H1 (cell line): ENCODE measurements around the gene RTKN. TPM values are rescaled to one million over a fixed set of nuclear protein-coding genes. Genes with fewer than 3 reads are reported as not detected.
A peak's percentile ranks its signal among the peaks of the same experiment; 100 is the strongest.

ENCODE experiments used
- CTCF ChIA-PET: fragments of 300-600 bp; sonication (Branson Sonifier 250); formaldehyde crosslinking; loops from one replicate; lab custom pipeline; 2021; ENCODE audit not compliant: partially characterized antibody; lab: Charles Lee
- POLR2A ChIA-PET: fragments of 300-600 bp; sonication (Branson Sonifier 250); formaldehyde crosslinking; loops from one replicate; lab custom pipeline; 2021; ENCODE audit warnings: inconsistent platforms; ENCODE audit not compliant: partially characterized antibody; lab: Charles Lee
- DNase-seq, 2 experiments: peaks; one replicate each; pipeline versions ENCODE4 v3.0.0 to v3.0.0-alpha.2; 2010 to 2022; ENCODE audit warnings: low spot score in 2 of 2, low read depth in 1 of 2, mixed read lengths in 1 of 2
- FAIRE-seq: peaks from 2 replicates; lab custom pipeline; 2011; peaks lifted over from hg19 to GRCh38; lab: Jason Lieb, UNC
- H2AFZ ChIP-seq: 2 replicates; pipeline ENCODE4 v1.8.1; 2012; ENCODE audit warnings: low read length, inconsistent platforms
- H2AK5ac ChIP-seq: 2 replicates; pipeline ENCODE4 v1.6.1; 2013; ENCODE audit warnings: low read depth, low read length
- H2BK120ac ChIP-seq: replicated peaks from 2 replicates; pipeline ENCODE3; 2013; ENCODE audit warnings: low read depth, low read length, inconsistent platforms
- H2BK12ac ChIP-seq: 2 replicates; pipeline ENCODE4 v1.6.1; 2013; ENCODE audit warnings: low read depth, low read length
- H2BK15ac ChIP-seq: 2 replicates; pipeline ENCODE4 v1.6.1; 2013; ENCODE audit warnings: low read length
- H2BK20ac ChIP-seq: 2 replicates; pipeline ENCODE4 v1.6.1; 2013; ENCODE audit warnings: low read length
- H2BK5ac ChIP-seq: 2 replicates; pipeline ENCODE4 v1.6.1; 2013; ENCODE audit warnings: low read depth, low read length
- H3K14ac ChIP-seq: 2 replicates; pipeline ENCODE4 v1.6.1; 2013; ENCODE audit warnings: inconsistent platforms; ENCODE audit not compliant: insufficient read length
- H3K18ac ChIP-seq: 2 replicates; pipeline ENCODE4 v1.6.1; 2013; ENCODE audit warnings: low read length; ENCODE audit errors: extremely low read depth
- H3K23ac ChIP-seq: 2 replicates; pipeline ENCODE4 v1.6.1; 2013; ENCODE audit warnings: inconsistent platforms; ENCODE audit not compliant: insufficient read length
- H3K23me2 ChIP-seq: 2 replicates; pipeline ENCODE4 v1.6.1; 2013; ENCODE audit warnings: low read depth, low read length
- H3K27ac ChIP-seq: 2 replicates; pipeline ENCODE4 v1.6.1; 2011; ENCODE audit warnings: low read depth, low read length, inconsistent platforms
- H3K27me3 ChIP-seq, 4 experiments: replicated peaks in 1 of 4; 1 replicate in 1 of 4; 2 replicates in 3 of 4; pipeline versions ENCODE4 v1.6.1 to v1.8.1; 2011 to 2013; ENCODE audit warnings: low read length in 3 of 4, mild to moderate bottlenecking in 3 of 4, inconsistent platforms in 2 of 4, mixed read lengths in 2 of 4, moderate library complexity in 1 of 4; ENCODE audit not compliant: control insufficient read depth in 3 of 4, insufficient read depth in 3 of 4; ENCODE audit errors: extremely low read depth in 1 of 4
- H3K36me3 ChIP-seq, 4 experiments: 2 replicates each; pipeline versions ENCODE4 v1.6.1 to v1.8.1; 2011 to 2013; ENCODE audit warnings: mild to moderate bottlenecking in 4 of 4, low read length in 3 of 4, moderate library complexity in 2 of 4, control low read depth in 1 of 4, inconsistent platforms in 1 of 4; ENCODE audit not compliant: insufficient read depth in 4 of 4, control insufficient read depth in 2 of 4
- H3K4ac ChIP-seq: replicated peaks from 2 replicates; pipeline ENCODE3; 2013; ENCODE audit warnings: low read length, low read depth, mixed read lengths, inconsistent platforms; ENCODE audit not compliant: insufficient read length
- H3K4me1 ChIP-seq, 4 experiments: replicated peaks in 1 of 4; 1 replicate in 1 of 4; 2 replicates in 3 of 4; pipeline versions ENCODE4 v1.6.1 to v1.8.1; 2011 to 2013; ENCODE audit warnings: low read length in 3 of 4, inconsistent platforms in 2 of 4, mixed read lengths in 1 of 4; ENCODE audit not compliant: insufficient read depth in 4 of 4, control insufficient read depth in 3 of 4
- H3K4me2 ChIP-seq, 2 experiments: 2 replicates each; pipeline versions ENCODE4 v1.6.1 to v1.8.1; 2011 to 2013; ENCODE audit warnings: low read depth in 2 of 2, low read length in 2 of 2, control low read depth in 1 of 2, inconsistent platforms in 1 of 2, mild to moderate bottlenecking in 1 of 2; ENCODE audit not compliant: insufficient read depth in 1 of 2
- H3K4me3 ChIP-seq, 4 experiments: fragments of 200-600, 300-600 bp in 1 of 4; sonication (generic), shearing (Covaris generic), sonication (Bioruptor Twin) in 1 of 4; 2 replicates each; pipeline versions ENCODE4 v1.5.1 to v1.8.1; 2011 to 2016; ENCODE audit warnings: low read length in 4 of 4, low read depth in 3 of 4, control low read depth in 2 of 4, inconsistent platforms in 2 of 4, mild to moderate bottlenecking in 2 of 4, mixed read lengths in 1 of 4, moderate library complexity in 1 of 4; ENCODE audit not compliant: insufficient read depth in 2 of 4; ENCODE audit errors: extremely low read depth in 1 of 4
- H3K56ac ChIP-seq: replicated peaks from 2 replicates; pipeline ENCODE3; 2013; ENCODE audit warnings: low read depth, mild to moderate bottlenecking, mixed read lengths, low read length, inconsistent platforms; ENCODE audit not compliant: insufficient read length
- H3K79me1 ChIP-seq: 2 replicates; pipeline ENCODE4 v1.6.1; 2013; ENCODE audit warnings: low read depth, low read length, control low read depth
- H3K79me2 ChIP-seq, 2 experiments: 2 replicates each; pipeline versions ENCODE4 v1.6.1 to v1.8.1; 2012 to 2013; ENCODE audit warnings: low read length in 2 of 2, mild to moderate bottlenecking in 2 of 2, inconsistent platforms in 1 of 2; ENCODE audit not compliant: insufficient read depth in 2 of 2, control insufficient read depth in 1 of 2
- H3K9ac ChIP-seq, 4 experiments: replicated peaks in 1 of 4; 1 replicate in 1 of 4; 2 replicates in 3 of 4; pipeline versions ENCODE4 v1.6.1 to v1.8.1; 2011 to 2013; ENCODE audit warnings: low read depth in 3 of 4, low read length in 3 of 4, control low read depth in 2 of 4, mild to moderate bottlenecking in 2 of 4, moderate library complexity in 2 of 4, inconsistent platforms in 1 of 4; ENCODE audit errors: extremely low read depth in 1 of 4
- H3K9me3 ChIP-seq, 2 experiments: 2 replicates each; pipeline versions ENCODE4 v1.6.1 to v1.8.1; 2012 to 2013; ENCODE audit warnings: mild to moderate bottlenecking in 2 of 2, moderate library complexity in 2 of 2, control low read depth in 1 of 2, inconsistent platforms in 1 of 2, low read depth in 1 of 2, low read length in 1 of 2, mixed read lengths in 1 of 2; ENCODE audit not compliant: insufficient read depth in 2 of 2
- H4K20me1 ChIP-seq, 2 experiments: replicated peaks in 1 of 2; 2 replicates each; pipeline versions ENCODE3 to v1.8.1; 2011 to 2013; ENCODE audit warnings: inconsistent platforms in 2 of 2, low read length in 2 of 2, mild to moderate bottlenecking in 1 of 2; ENCODE audit not compliant: insufficient read depth in 2 of 2, control insufficient read depth in 1 of 2
- H4K5ac ChIP-seq: 2 replicates; pipeline ENCODE4 v1.6.1; 2013; ENCODE audit warnings: low read length, low read depth, mixed read lengths, inconsistent platforms; ENCODE audit not compliant: insufficient read length
- H4K8ac ChIP-seq: 2 replicates; pipeline ENCODE4 v1.8.0; 2013; ENCODE audit warnings: mild to moderate bottlenecking, moderate library complexity, low read length, inconsistent platforms; ENCODE audit not compliant: insufficient read depth; ENCODE audit errors: extremely low read depth
- H4K91ac ChIP-seq: replicated peaks from 2 replicates; pipeline ENCODE3; 2013; ENCODE audit warnings: low read length, mixed read lengths, inconsistent platforms; ENCODE audit not compliant: insufficient read length
- GTF2F1 ChIP-seq: IDR thresholded peaks from 2 replicates; pipeline ENCODE4 v1.6.1; 2012; ENCODE audit warnings: low read depth, low read length, improper control_type of control experiment, borderline replicate concordance
- RFX5 ChIP-seq: IDR thresholded peaks from 2 replicates; pipeline ENCODE4 v1.6.1; 2011; ENCODE audit warnings: low read depth, low read length, improper control_type of control experiment, borderline replicate concordance
- SP4 ChIP-seq: IDR thresholded peaks from 2 replicates; pipeline ENCODE4 v1.6.1; 2012; ENCODE audit warnings: low read length, inconsistent platforms
- SUZ12 ChIP-seq: fragments of 200-600 bp; sonication (generic); IDR thresholded peaks from 2 replicates; pipeline ENCODE4 v1.6.1; 2012; ENCODE audit warnings: mild to moderate bottlenecking, inconsistent platforms, low read length, moderate library complexity, mixed read lengths
- TBP ChIP-seq: IDR thresholded peaks from 2 replicates; pipeline ENCODE4 v1.6.1; 2011; ENCODE audit warnings: low read depth, low read length, improper control_type of control experiment
- TCF12 ChIP-seq: IDR thresholded peaks from 2 replicates; pipeline ENCODE4 v1.6.1; 2011; ENCODE audit warnings: low read depth, mild to moderate bottlenecking, low read length
- ZNF274 ChIP-seq: IDR thresholded peaks from 2 replicates; pipeline ENCODE4 v1.7.0; 2012; ENCODE audit warnings: low read length, borderline replicate concordance; ENCODE audit errors: extremely low read depth
- WGBS, 2 experiments: shearing (Covaris generic) in 1 of 2; methylation state at CpG; one replicate each; pipeline versions ENCODE4 v1.1.6 to v1.1.7; 2013 to 2015; ENCODE audit warnings: low lambda C conversion rate in 2 of 2, mixed read lengths in 2 of 2, inconsistent platforms in 1 of 2, low coverage in 1 of 2, missing lambda C conversion rate in 1 of 2; ENCODE audit not compliant: insufficient replicate concordance in 2 of 2, insufficient coverage in 1 of 2, insufficient read length in 1 of 2; ENCODE audit errors: extremely low coverage in 1 of 2, missing lambda C conversion rate in 1 of 2; 5-methylcytosine and 5-hydroxymethylcytosine counted together
- polyA plus RNA-seq, 7 experiments: library from polyadenylated mRNA; depleted of rRNA in 3 of 7; stranded (reverse) in 5 of 7; unstranded in 2 of 7; fragments of >200 nt in 5 of 7; fragments of 200-250 nt in 2 of 7; gene quantifications; 1 replicate in 5 of 7; 2 replicates in 1 of 7; 4 replicates in 1 of 7; pipeline versions ENCODE4 v1.2.1 to v1.2.3, GENCODE V29; 2011 to 2013; ENCODE audit warnings: missing spikeins in 2 of 7, mixed read lengths in 2 of 7
- total RNA-seq: library from RNA; stranded (reverse); fragmentation: NEBNext Ultra II Directional; extraction: Animal tissue kit (Norgen Biotek cat#: 25700); gene quantifications from 2 replicates; pipeline ENCODE4 v1.2.1, GENCODE V29; 2021
- TF ChIP-seq, protein P1 (sequence below): IDR thresholded peaks from 2 replicates; pipeline ENCODE4 v1.6.1; 2012; ENCODE audit warnings: inconsistent platforms
- TF ChIP-seq, protein P2 (sequence below): IDR thresholded peaks from 2 replicates; pipeline ENCODE4 v1.6.1; 2011; ENCODE audit warnings: low read depth, mild to moderate bottlenecking, low read length; ENCODE audit not compliant: insufficient read depth
- TF ChIP-seq, protein P3 (sequence below), 3 experiments: IDR thresholded peaks; 1 replicate in 2 of 3; 2 replicates in 1 of 3; pipeline versions ENCODE4 v1.5.1 to v1.6.1; 2011; ENCODE audit warnings: low read length in 3 of 3, mild to moderate bottlenecking in 3 of 3, inconsistent platforms in 2 of 3, low read depth in 1 of 3, moderate library complexity in 1 of 3; ENCODE audit not compliant: insufficient read depth in 1 of 3; ENCODE audit errors: control extremely low read depth in 1 of 3

The RTKN gene
- total and polyA plus RNA-seq, 2 of the 8 experiments (the other 6 are each of a cell fraction or from before 2014, with no cell fraction given): 40.2 to 54.1 TPM

DNA sequence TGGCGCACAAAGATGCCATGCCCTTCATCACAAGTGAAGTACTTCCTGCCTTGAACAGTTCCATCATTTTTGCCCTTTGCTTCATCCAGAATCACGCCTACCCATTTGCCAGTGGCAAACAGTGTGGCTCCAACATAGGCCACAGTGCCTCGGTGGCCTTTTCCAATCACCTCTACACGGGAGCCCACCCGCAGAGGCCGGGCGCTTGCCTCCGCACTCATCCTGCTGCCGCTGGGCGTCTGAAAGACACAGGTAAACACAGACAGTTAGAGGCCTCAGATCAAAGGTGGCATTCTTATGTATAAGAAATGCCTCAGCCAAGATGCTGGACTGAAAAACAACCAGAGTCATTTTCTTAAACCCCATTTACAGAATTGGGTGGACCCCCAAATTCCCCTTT is 63.7 kb downstream of the RTKN start:
- no peak overlapping the region for H3K18ac ChIP-seq
- H3K4me3 ChIP-seq: no peak overlapping the region
- no peak overlapping the region for H3K4ac ChIP-seq
- no peaks in the 10 kb centered on the region for H3K9me3 ChIP-seq
- no peak overlapping the region for H2BK15ac ChIP-seq
- no peak overlapping the region; a peak in 1 of 7 replicates for H3K9ac ChIP-seq
- DNase-seq: no peak
- H3K23ac ChIP-seq: no peak overlapping the region
- ChIA-PET POLR2A (no interaction called here), CTCF (interaction anchor here (1.1 to 2.4 kb wide), 3 partner anchors 11 to 45 kb away, joined by 3 to 16 read pairs (median 4); no protein-coding TSS in a partner anchor)
- H3K27ac ChIP-seq: no peak overlapping the region
- H2BK5ac ChIP-seq: 0 out of 2 replicates have a peak overlapping the region, but pooled peaks have one; percentile 16
- 92% methylated on average over 10 of the region's 10 CpGs; no CpG with 5 or more reads in 1 of the 2 experiments for WGBS, 2 experiments
- H2BK20ac ChIP-seq: no peak overlapping the region
- peaks cover 0 to 16% (median 8%) of the 10 kb centered on the region in 4 experiments; a peak in 4 of 8 replicates for H3K36me3 ChIP-seq
- H2BK120ac ChIP-seq: no peak overlapping the region
- no peaks in the 10 kb centered on the region for H3K27me3 ChIP-seq
- H4K5ac ChIP-seq: no peak overlapping the region
- H3K4me2 ChIP-seq: no peak overlapping the region
- FAIRE-seq: no peak
- H3K79me2 ChIP-seq: peaks cover 4 to 45% of the 10 kb centered on the region in 2 experiments
- peaks cover 5% of the 10 kb centered on the region for H3K23me2 ChIP-seq
- peaks cover 9 to 29% (median 19%) of the 10 kb centered on the region in 4 experiments for H3K4me1 ChIP-seq
- H2BK12ac ChIP-seq: no peak overlapping the region
- H4K91ac ChIP-seq: no peak overlapping the region
- H3K14ac ChIP-seq: no peak overlapping the region
- H3K79me1 ChIP-seq: peaks cover 29% of the 10 kb centered on the region
- H4K8ac ChIP-seq: no peak overlapping the region
- peaks cover 15 to 29% of the 10 kb centered on the region in 2 experiments for H4K20me1 ChIP-seq
- H3K56ac ChIP-seq: no peak overlapping the region
- no peak overlapping the region for H2AFZ ChIP-seq
- H2AK5ac ChIP-seq: no peak overlapping the region
- TF ChIP-seq, protein P1, sequence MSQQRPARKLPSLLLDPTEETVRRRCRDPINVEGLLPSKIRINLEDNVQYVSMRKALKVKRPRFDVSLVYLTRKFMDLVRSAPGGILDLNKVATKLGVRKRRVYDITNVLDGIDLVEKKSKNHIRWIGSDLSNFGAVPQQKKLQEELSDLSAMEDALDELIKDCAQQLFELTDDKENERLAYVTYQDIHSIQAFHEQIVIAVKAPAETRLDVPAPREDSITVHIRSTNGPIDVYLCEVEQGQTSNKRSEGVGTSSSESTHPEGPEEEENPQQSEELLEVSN: no peak
- TF ChIP-seq ZNF274: no peak
- TF ChIP-seq, protein P2, sequence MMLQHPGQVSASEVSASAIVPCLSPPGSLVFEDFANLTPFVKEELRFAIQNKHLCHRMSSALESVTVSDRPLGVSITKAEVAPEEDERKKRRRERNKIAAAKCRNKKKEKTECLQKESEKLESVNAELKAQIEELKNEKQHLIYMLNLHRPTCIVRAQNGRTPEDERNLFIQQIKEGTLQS: no peak
- no peak for TF ChIP-seq RFX5
- TF ChIP-seq GTF2F1: no peak
- no peak for TF ChIP-seq TCF12
- TF ChIP-seq TBP: no peak
- no peak for TF ChIP-seq SP4
- TF ChIP-seq, protein P3, sequence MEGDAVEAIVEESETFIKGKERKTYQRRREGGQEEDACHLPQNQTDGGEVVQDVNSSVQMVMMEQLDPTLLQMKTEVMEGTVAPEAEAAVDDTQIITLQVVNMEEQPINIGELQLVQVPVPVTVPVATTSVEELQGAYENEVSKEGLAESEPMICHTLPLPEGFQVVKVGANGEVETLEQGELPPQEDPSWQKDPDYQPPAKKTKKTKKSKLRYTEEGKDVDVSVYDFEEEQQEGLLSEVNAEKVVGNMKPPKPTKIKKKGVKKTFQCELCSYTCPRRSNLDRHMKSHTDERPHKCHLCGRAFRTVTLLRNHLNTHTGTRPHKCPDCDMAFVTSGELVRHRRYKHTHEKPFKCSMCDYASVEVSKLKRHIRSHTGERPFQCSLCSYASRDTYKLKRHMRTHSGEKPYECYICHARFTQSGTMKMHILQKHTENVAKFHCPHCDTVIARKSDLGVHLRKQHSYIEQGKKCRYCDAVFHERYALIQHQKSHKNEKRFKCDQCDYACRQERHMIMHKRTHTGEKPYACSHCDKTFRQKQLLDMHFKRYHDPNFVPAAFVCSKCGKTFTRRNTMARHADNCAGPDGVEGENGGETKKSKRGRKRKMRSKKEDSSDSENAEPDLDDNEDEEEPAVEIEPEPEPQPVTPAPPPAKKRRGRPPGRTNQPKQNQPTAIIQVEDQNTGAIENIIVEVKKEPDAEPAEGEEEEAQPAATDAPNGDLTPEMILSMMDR (IDR thresholded peaks at IDR 0.05; ENCODE audit: control extremely low read depth in 1 of 3, insufficient read depth in 1 of 3, low read depth in 1 of 3, low read length in 3 of 3): no peak
- TF ChIP-seq SUZ12: no peak
